Neuronal stem cell (in vitro differentiated cells): Measurements from ENCODE around the gene ELANE.
A peak's percentile ranks its signal among the peaks of the same experiment; 100 is the strongest.

Source experiments
- DNase-seq: peaks from one replicate; pipeline ENCODE4 v3.0.0-alpha.2; 2013; ENCODE audit warnings: low spot score
- H2AFZ ChIP-seq: one replicate; pipeline ENCODE4 v1.6.1; 2013; ENCODE audit warnings: mild to moderate bottlenecking, low read length, inconsistent platforms
- H2AK5ac ChIP-seq: 2 replicates; pipeline ENCODE4 v1.6.1; 2013; ENCODE audit warnings: low read depth, mild to moderate bottlenecking, inconsistent platforms, low read length, moderate library complexity, mixed read lengths
- H2BK120ac ChIP-seq: 2 replicates; pipeline ENCODE4 v1.6.1; 2013; ENCODE audit warnings: low read depth, mild to moderate bottlenecking, inconsistent platforms, low read length, moderate library complexity, mixed read lengths
- H2BK12ac ChIP-seq: one replicate; pipeline ENCODE4 v1.6.1; 2013; ENCODE audit warnings: low read length, inconsistent platforms
- H2BK15ac ChIP-seq: 2 replicates; pipeline ENCODE4 v1.6.1; 2013; ENCODE audit warnings: mild to moderate bottlenecking, low read length, inconsistent platforms, mixed read lengths
- H2BK5ac ChIP-seq: one replicate; pipeline ENCODE4 v1.6.1; 2013; ENCODE audit warnings: inconsistent platforms, mild to moderate bottlenecking, low read length, moderate library complexity
- H3K14ac ChIP-seq: one replicate; pipeline ENCODE4 v1.6.1; 2013; ENCODE audit warnings: low read length, inconsistent platforms
- H3K18ac ChIP-seq: 2 replicates; pipeline ENCODE4 v1.6.1; 2013; ENCODE audit warnings: low read length, inconsistent platforms
- H3K23ac ChIP-seq: 2 replicates; pipeline ENCODE4 v1.6.1; 2013; ENCODE audit warnings: low read depth, mild to moderate bottlenecking, mixed read lengths, low read length, inconsistent platforms; ENCODE audit not compliant: poor library complexity
- H3K27ac ChIP-seq: replicated peaks from 3 replicates; pipeline ENCODE4 v1.5.1; 2013; ENCODE audit warnings: low read length, inconsistent platforms
- H3K27me3 ChIP-seq, 3 experiments: 2 replicates each; pipeline ENCODE4 v1.6.1; 2013; ENCODE audit warnings: low read length in 3 of 3, mild to moderate bottlenecking in 2 of 3, inconsistent platforms in 1 of 3, low read depth in 1 of 3, mixed read lengths in 1 of 3, moderate library complexity in 1 of 3; ENCODE audit not compliant: control insufficient read depth in 3 of 3, insufficient read depth in 3 of 3
- H3K36me3 ChIP-seq, 2 donors: replicated peaks in 1 of 2; 2 replicates each; pipeline ENCODE4 v1.6.1; 2013; ENCODE audit warnings: low read length in 2 of 2; ENCODE audit not compliant: control insufficient read depth in 2 of 2, insufficient read depth in 2 of 2
- H3K4ac ChIP-seq: 2 replicates; pipeline ENCODE4 v1.6.1; 2013; ENCODE audit warnings: inconsistent platforms, mild to moderate bottlenecking, low read length, moderate library complexity
- H3K4me1 ChIP-seq, 2 donors: 1 replicate in 1 of 2; 2 replicates in 1 of 2; pipeline ENCODE4 v1.6.1; 2013; ENCODE audit warnings: low read length in 2 of 2, low read depth in 1 of 2; ENCODE audit not compliant: control insufficient read depth in 2 of 2, insufficient read depth in 1 of 2
- H3K4me2 ChIP-seq: one replicate; pipeline ENCODE4 v1.6.1; 2013; ENCODE audit warnings: mild to moderate bottlenecking, low read length, inconsistent platforms; ENCODE audit not compliant: insufficient read depth, poor library complexity, severe bottlenecking
- H3K4me3 ChIP-seq, 2 donors: 2 replicates each; pipeline ENCODE4 v1.5.1; 2013; ENCODE audit warnings: low read length in 2 of 2, mild to moderate bottlenecking in 2 of 2, inconsistent platforms in 1 of 2, moderate library complexity in 1 of 2
- H3K79me1 ChIP-seq: one replicate; pipeline ENCODE4 v1.6.1; 2013; ENCODE audit warnings: low read depth, mild to moderate bottlenecking, inconsistent platforms, low read length, moderate library complexity
- H3K9ac ChIP-seq: one replicate; pipeline ENCODE4 v1.6.1; 2013; ENCODE audit warnings: mild to moderate bottlenecking, low read depth, low read length, inconsistent platforms; ENCODE audit not compliant: poor library complexity
- H3K9me3 ChIP-seq, 2 donors: replicated peaks in 1 of 2; 2 replicates each; pipeline versions ENCODE3 to v1.6.1; 2013; ENCODE audit warnings: low read length in 2 of 2, mild to moderate bottlenecking in 2 of 2, inconsistent platforms in 1 of 2, low read depth in 1 of 2, mixed read lengths in 1 of 2, moderate library complexity in 1 of 2; ENCODE audit not compliant: control insufficient read depth in 2 of 2, insufficient read depth in 1 of 2
- H4K8ac ChIP-seq: one replicate; pipeline ENCODE4 v1.6.1; 2013; ENCODE audit warnings: low read depth, mild to moderate bottlenecking, inconsistent platforms, low read length, moderate library complexity
- H4K91ac ChIP-seq: one replicate; pipeline ENCODE4 v1.6.1; 2013; ENCODE audit warnings: low read length, low read depth, mild to moderate bottlenecking, inconsistent platforms; ENCODE audit not compliant: poor library complexity
- WGBS, 2 donors: extraction: QIAGEN DNeasy Blood & Tissue Kit; methylation state at CpG; one replicate each; pipeline ENCODE4 v1.1.7; 2013; ENCODE audit warnings: missing lambda C conversion rate in 2 of 2, mixed read lengths in 1 of 2; ENCODE audit not compliant: insufficient read length in 2 of 2, insufficient replicate concordance in 1 of 2; ENCODE audit errors: extremely low coverage in 2 of 2; 5-methylcytosine and 5-hydroxymethylcytosine counted together

The ELANE gene

GRCh38 chr19:808423-808775 lies 43.7 kb upstream of the ELANE start:
- Histone ChIP-seq H2BK5ac (no peak overlapping the region), H3K27ac (no peak overlapping the region), H2BK120ac (no peak overlapping the region), H3K27me3 (no peaks in the 10 kb centered on the region), H3K4ac (no peak overlapping the region), H3K4me1 (no peaks in the 10 kb centered on the region), H3K79me1 (peaks cover 45% of the 10 kb centered on the region), H3K23ac (no peak overlapping the region), H3K9ac (no peak overlapping the region), H3K36me3 (peaks cover 84 to 88% of the 10 kb centered on the region in 2 donors), H2BK15ac (no peak overlapping the region), H2AFZ (no peak overlapping the region), H4K8ac (no peak overlapping the region), H2AK5ac (no peak overlapping the region), H4K91ac (no peak overlapping the region), H3K18ac (no peak overlapping the region), H3K9me3 (peaks cover 0 to 1% of the 10 kb centered on the region in 2 donors), H3K4me2 (no peak overlapping the region), H3K4me3 (no peak overlapping the region), H2BK12ac (no peak overlapping the region), H3K14ac (no peak overlapping the region)
- WGBS, 2 donors: no CpG with 5 or more reads among the region's 26 CpGs
- no peak for DNase-seq

DNA sequence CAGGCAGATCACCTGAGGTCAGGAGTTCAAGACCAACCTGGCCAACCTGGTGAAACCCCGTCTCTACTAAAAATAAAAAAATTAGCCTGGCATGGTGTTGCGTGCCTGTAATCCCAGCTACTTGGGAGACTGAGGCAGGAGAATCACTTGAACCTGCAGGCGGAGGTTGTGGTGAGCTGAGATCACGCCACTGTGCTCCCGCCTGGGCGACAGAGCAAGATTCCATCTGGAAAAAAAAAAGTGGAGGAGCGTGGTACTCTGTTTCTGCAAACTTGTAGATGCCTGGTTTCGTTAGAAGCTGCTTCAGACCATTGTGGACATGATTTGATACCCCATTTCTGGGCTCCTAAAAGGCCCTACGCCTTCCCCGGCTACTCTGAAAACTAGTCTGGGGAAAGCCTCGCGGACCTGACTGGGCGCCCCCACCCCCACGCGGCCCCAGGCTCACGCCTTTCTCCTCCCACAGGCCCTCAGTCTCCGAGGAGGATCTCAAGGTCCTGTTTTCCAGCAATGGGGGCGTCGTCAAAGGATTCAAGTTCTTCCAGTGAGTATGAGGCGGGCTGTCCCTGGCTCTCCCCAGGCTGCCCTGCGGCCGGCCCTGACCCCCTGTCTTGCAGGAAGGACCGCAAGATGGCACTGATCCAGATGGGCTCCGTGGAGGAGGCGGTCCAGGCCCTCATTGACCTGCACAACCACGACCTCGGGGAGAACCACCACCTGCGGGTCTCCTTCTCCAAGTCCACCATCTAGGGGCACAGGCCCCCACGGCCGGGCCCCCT lies 41.8 kb upstream of the ELANE start:
- H3K36me3 ChIP-seq: peaks cover 75 to 85% of the 10 kb centered on the region in 2 donors
- no peak overlapping the region for H3K4ac ChIP-seq
- H3K27me3 ChIP-seq: no peaks in the 10 kb centered on the region
- H2BK120ac ChIP-seq: no peak overlapping the region
- H2BK5ac ChIP-seq: peak overlapping the region; percentile 66
- peaks cover 0 to 3% of the 10 kb centered on the region in 2 donors for H3K9me3 ChIP-seq
- H3K23ac ChIP-seq: peak overlapping the region; percentile 12
- no peak for DNase-seq
- no peak overlapping the region for H2AK5ac ChIP-seq
- peak overlapping the region; percentile 38 for H3K14ac ChIP-seq
- no peak overlapping the region for H2BK15ac ChIP-seq
- no peaks in the 10 kb centered on the region for H3K4me1 ChIP-seq
- no peak overlapping the region for H3K4me2 ChIP-seq
- no CpG with 5 or more reads among the region's 30 CpGs for WGBS, 2 donors
- H3K79me1 ChIP-seq: peaks cover 41% of the 10 kb centered on the region
- no peak overlapping the region for H2BK12ac ChIP-seq
- H3K18ac ChIP-seq: no peak overlapping the region
- no peak overlapping the region for H4K8ac ChIP-seq
- no peak overlapping the region for H3K4me3 ChIP-seq
- no peak overlapping the region for H3K27ac ChIP-seq
- no peak overlapping the region for H2AFZ ChIP-seq
- no peak overlapping the region for H3K9ac ChIP-seq
- no peak overlapping the region for H4K91ac ChIP-seq

DNA sequence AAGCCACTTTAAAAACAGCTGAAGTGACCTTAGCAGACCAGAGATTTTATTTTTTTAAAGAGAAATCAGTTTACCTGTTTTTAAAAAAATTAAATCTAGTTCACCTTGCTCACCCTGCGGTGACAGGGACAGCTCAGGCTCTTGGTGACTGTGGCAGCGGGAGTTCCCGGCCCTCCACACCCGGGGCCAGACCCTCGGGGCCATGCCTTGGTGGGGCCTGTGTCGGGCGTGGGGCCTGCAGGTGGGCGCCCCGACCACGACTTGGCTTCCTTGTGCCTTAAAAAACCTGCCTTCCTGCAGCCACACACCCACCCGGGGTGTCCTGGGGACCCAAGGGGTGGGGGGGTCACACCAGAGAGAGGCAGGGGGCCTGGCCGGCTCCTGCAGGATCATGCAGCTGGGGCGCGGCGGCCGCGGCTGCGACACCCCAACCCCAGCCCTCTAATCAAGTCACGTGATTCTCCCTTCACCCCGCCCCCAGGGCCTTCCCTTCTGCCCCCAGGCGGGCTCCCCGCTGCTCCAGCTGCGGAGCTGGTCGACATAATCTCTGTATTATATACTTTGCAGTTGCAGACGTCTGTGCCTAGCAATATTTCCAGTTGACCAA lies 41.1 kb upstream of the ELANE start:
- WGBS, 2 donors: no CpG with 5 or more reads among the region's 25 CpGs
- Histone ChIP-seq H3K27me3 (no peaks in the 10 kb centered on the region), H2BK12ac (no peak overlapping the region), H3K14ac (no peak overlapping the region), H3K9me3 (peaks cover 0 to 3% of the 10 kb centered on the region in 2 donors), H2BK15ac (no peak overlapping the region), H3K4ac (no peak overlapping the region), H4K8ac (no peak overlapping the region), H3K23ac (peak overlapping the region; percentile 65), H2BK5ac (peak overlapping the region; percentile 66), H3K4me1 (no peaks in the 10 kb centered on the region), H3K27ac (no peak overlapping the region), H2AK5ac (no peak overlapping the region), H3K18ac (no peak overlapping the region), H3K79me1 (peaks cover 35% of the 10 kb centered on the region), H4K91ac (no peak overlapping the region), H3K9ac (no peak overlapping the region), H3K36me3 (peaks cover 71 to 85% of the 10 kb centered on the region in 2 donors), H3K4me3 (no peak overlapping the region), H2BK120ac (no peak overlapping the region), H3K4me2 (no peak overlapping the region), H2AFZ (no peak overlapping the region)
- no peak for DNase-seq

DNA sequence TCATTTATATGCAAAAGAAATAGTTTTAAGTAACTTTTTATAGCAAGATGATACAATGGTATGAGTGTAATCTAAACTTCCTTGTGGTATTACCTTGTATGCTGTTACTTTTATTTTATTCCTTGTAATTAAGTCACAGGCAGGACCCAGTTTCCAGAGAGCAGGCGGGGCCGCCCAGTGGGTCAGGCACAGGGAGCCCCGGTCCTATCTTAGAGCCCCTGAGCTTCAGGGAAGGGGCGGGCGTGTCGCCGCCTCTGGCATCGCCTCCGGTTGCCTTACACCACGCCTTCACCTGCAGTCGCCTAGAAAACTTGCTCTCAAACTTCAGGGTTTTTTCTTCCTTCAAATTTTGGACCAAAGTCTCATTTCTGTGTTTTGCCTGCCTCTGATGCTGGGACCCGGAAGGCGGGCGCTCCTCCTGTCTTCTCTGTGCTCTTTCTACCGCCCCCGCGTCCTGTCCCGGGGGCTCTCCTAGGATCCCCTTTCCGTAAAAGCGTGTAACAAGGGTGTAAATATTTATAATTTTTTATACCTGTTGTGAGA lies 40.5 kb upstream of the ELANE start:
- H3K4me1 ChIP-seq: no peaks in the 10 kb centered on the region
- WGBS, 2 donors: no CpG with 5 or more reads among the region's 20 CpGs
- H3K36me3 ChIP-seq: peaks cover 69 to 84% of the 10 kb centered on the region in 2 donors
- H3K4me2 ChIP-seq: no peak overlapping the region
- H3K27ac ChIP-seq: peak overlapping the region; percentile 36
- no peak overlapping the region for H2AK5ac ChIP-seq
- H2BK12ac ChIP-seq: no peak overlapping the region
- no peak overlapping the region for H2BK15ac ChIP-seq
- H3K79me1 ChIP-seq: peaks cover 34% of the 10 kb centered on the region
- H3K14ac ChIP-seq: no peak overlapping the region
- H3K4ac ChIP-seq: no peak overlapping the region
- H3K4me3 ChIP-seq: no peak overlapping the region
- no peak overlapping the region for H2BK120ac ChIP-seq
- DNase-seq: no peak
- no peak overlapping the region for H3K23ac ChIP-seq
- no peak overlapping the region for H3K18ac ChIP-seq
- no peak overlapping the region for H4K8ac ChIP-seq
- H2AFZ ChIP-seq: no peak overlapping the region
- H3K9me3 ChIP-seq: peaks cover 0 to 3% of the 10 kb centered on the region in 2 donors
- no peak overlapping the region for H4K91ac ChIP-seq
- no peak overlapping the region for H2BK5ac ChIP-seq
- H3K9ac ChIP-seq: no peak overlapping the region
- H3K27me3 ChIP-seq: no peaks in the 10 kb centered on the region
